Stimulated activated memory B cell treated with anti-CD40 and anti-IgM and Interleukin-4, amounts not matched to agents 10 μg/mL and 1 μg/mL and 100 μg/mL, for 72 hours (primary cell): ENCODE data around the gene CLIP2.

Experiments
- ATAC-seq: fragments of 150-1000 bp; cut with Tn5 transposase; 2 replicates; pipeline ENCODE4 v1.10.0; 2021
- H3K27ac Mint-ChIP-seq: one replicate; pipeline ENCODE4 v1.8.0; 2022; ENCODE audit warnings: mild to moderate bottlenecking, mixed read lengths
- H3K27me3 Mint-ChIP-seq: one replicate; pipeline ENCODE4 v1.8.0; 2022; ENCODE audit warnings: mixed read lengths
- H3K36me3 Mint-ChIP-seq: one replicate; pipeline ENCODE4 v1.8.0; 2022; ENCODE audit warnings: mixed read lengths
- H3K4me1 Mint-ChIP-seq: one replicate; pipeline ENCODE4 v1.8.0; 2022; ENCODE audit warnings: mixed read lengths
- H3K4me3 Mint-ChIP-seq: one replicate; pipeline ENCODE4 v1.8.0; 2022; ENCODE audit warnings: mild to moderate bottlenecking, moderate library complexity, mixed read lengths
- H3K9me3 Mint-ChIP-seq: one replicate; pipeline ENCODE4 v1.8.0; 2022; ENCODE audit warnings: mixed read lengths

The CLIP2 gene

DNA sequence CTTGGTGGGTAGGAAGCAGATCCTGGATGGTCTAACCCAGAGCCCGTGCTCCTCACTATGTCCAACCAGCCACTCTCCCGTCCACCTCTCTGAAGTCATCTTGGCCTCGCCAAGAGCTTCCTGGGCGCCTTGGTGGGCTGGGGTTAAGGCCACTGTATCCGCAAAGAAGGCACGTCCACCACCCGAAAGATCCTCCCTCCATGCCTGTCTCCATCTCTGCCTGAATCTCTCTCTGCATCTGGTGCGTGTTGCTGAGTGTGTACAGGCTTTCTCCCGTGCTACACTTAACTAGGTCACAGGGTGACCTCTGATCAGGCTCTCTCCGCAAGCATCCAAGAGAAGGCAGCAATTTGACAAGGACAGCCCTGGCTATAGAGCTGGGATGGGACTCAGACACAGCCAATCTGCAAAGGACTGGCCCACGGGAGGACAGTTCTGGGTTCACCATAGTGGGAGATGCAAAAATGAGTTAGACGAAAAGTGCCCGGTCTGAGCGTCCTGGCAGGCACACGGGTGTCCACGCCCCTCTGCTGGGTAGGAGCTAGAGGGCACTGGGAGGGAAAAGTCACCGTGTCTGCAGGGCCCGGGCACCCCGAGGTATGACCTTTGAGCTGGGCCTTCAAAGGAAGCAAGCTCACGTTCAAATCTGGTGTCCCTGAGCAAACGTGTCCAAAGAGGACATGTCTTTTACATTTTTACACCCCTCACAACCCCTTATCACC, 25.6 kb upstream of the CLIP2 start:
- no peaks in the 10 kb centered on the region for H3K27me3 Mint-ChIP-seq
- H3K4me3 Mint-ChIP-seq, result no peak overlapping the region
- no peaks in the 10 kb centered on the region for H3K36me3 Mint-ChIP-seq
- H3K9me3 Mint-ChIP-seq, result no peaks in the 10 kb centered on the region
- H3K4me1 Mint-ChIP-seq, result peaks cover 32% of the 10 kb centered on the region
- no peak overlapping the region for H3K27ac Mint-ChIP-seq
- no peak for ATAC-seq

- no peaks in the 10 kb centered on the region for H3K9me3 Mint-ChIP-seq
- H3K4me1 Mint-ChIP-seq, result peaks cover 37% of the 10 kb centered on the region
- H3K4me3 Mint-ChIP-seq, result peak overlapping the region; percentile 45
- no peaks in the 10 kb centered on the region for H3K36me3 Mint-ChIP-seq
- peak overlapping the region; percentile 64 for H3K27ac Mint-ChIP-seq
- no peak for ATAC-seq
- no peaks in the 10 kb centered on the region for H3K27me3 Mint-ChIP-seq
Measured at GRCh38 chr7:74266191-74266963, 22.8 kb upstream of the CLIP2 start.

GRCh38 chr7:74267756-74268565, 21.2 kb upstream of the CLIP2 start:
- no peak for ATAC-seq
- Mint-ChIP-seq H3K4me3 (no peak overlapping the region), H3K27me3 (no peaks in the 10 kb centered on the region), H3K36me3 (no peaks in the 10 kb centered on the region), H3K27ac (no peak overlapping the region), H3K9me3 (no peaks in the 10 kb centered on the region), H3K4me1 (peaks cover 53% of the 10 kb centered on the region)

- peak; percentile 72 for ATAC-seq
- no peaks in the 10 kb centered on the region for H3K36me3 Mint-ChIP-seq
- H3K27me3 Mint-ChIP-seq, result no peaks in the 10 kb centered on the region
- H3K4me1 Mint-ChIP-seq, result peaks cover 58% of the 10 kb centered on the region
- peak overlapping the region; percentile 76 for H3K4me3 Mint-ChIP-seq
- H3K27ac Mint-ChIP-seq, result peak overlapping the region; percentile 88
- no peaks in the 10 kb centered on the region for H3K9me3 Mint-ChIP-seq
Measured at GRCh38 chr7:74269757-74270277, 19.4 kb upstream of the CLIP2 start.

DNA sequence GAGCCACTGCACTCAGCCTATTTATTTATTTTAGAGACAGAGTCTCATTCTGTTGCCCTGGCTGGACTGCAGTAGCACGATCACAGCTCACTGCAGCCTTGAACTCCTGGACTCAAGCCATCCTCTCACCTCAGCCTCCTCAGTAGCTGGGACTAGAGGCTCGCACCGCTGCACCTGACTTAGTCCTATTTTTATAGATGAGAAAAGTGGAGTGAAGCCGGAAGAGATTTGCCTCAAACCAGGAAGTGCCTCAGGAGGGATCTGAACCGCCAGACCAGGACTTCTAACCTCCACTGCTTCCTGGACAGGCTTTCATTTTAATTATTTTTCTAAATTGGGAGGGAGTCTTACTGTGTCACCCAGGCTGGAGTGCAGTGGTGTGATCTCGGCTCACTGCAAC, 17.5 kb upstream of the CLIP2 start:
- Mint-ChIP-seq H3K36me3 (no peaks in the 10 kb centered on the region), H3K27ac (peak overlapping the region; percentile 88), H3K9me3 (no peaks in the 10 kb centered on the region), H3K4me3 (peak overlapping the region; percentile 60), H3K27me3 (no peaks in the 10 kb centered on the region), H3K4me1 (peaks cover 51% of the 10 kb centered on the region)
- ATAC-seq, result no peak

GRCh38 chr7:74272305-74273038, 16.7 kb upstream of the CLIP2 start:
- peak; percentile 95 for ATAC-seq
- H3K27me3 Mint-ChIP-seq, result no peaks in the 10 kb centered on the region
- H3K36me3 Mint-ChIP-seq, result no peaks in the 10 kb centered on the region
- peaks cover 49% of the 10 kb centered on the region for H3K4me1 Mint-ChIP-seq
- H3K9me3 Mint-ChIP-seq, result no peaks in the 10 kb centered on the region
- peak overlapping the region; percentile 60 for H3K4me3 Mint-ChIP-seq
- H3K27ac Mint-ChIP-seq, result peak overlapping the region; percentile 88

DNA sequence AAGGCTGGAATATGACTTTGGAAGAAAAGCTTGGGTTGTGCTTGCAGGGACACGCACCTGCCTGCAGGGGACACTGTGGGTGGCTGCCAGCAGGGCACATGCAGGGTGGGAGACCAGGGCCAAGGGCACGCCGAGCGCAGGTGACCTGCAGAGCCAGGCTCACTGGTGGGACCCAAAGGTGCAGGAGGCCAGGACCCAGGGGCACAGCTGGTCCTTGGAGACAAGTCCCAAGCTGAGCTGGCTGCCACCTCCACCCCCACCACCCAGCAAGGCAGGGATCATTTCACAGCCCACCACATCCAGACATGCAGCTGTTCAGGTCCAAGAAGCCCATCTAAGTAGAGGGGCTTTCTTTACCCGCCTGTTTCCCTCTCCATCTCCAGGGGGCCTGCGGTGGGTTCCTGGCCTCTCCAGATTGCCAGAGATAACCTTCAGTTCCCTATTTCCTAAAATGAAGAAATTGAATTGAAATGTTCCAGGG, 13.8 kb upstream of the CLIP2 start:
- ATAC-seq, result no peak
- H3K4me1 Mint-ChIP-seq, result peaks cover 63% of the 10 kb centered on the region
- no peaks in the 10 kb centered on the region for H3K9me3 Mint-ChIP-seq
- no peak overlapping the region for H3K4me3 Mint-ChIP-seq
- H3K27ac Mint-ChIP-seq, result peak overlapping the region; percentile 88
- H3K27me3 Mint-ChIP-seq, result no peaks in the 10 kb centered on the region
- no peaks in the 10 kb centered on the region for H3K36me3 Mint-ChIP-seq

DNA sequence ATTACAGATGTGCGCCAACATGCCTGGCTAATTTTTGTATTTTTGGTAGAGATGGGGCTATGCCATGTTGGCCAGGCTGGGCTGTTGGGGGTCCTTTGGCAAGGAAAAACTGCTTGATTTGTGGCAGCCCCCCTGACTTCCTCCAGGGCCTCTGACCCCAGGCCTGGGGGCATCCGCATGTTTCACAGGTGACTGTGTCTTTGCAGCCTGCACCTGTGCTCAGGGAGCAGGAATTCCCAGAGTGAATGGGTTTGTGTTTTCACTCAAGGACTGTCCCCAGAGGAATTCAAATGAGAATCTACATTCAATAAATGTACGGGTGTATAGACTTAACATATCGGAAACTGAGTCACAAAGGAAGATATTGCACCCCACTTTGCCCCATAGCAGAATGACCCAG, 11.6 kb upstream of the CLIP2 start:
- no peaks in the 10 kb centered on the region for H3K36me3 Mint-ChIP-seq
- no peak overlapping the region for H3K4me3 Mint-ChIP-seq
- H3K4me1 Mint-ChIP-seq, result peaks cover 58% of the 10 kb centered on the region
- H3K27me3 Mint-ChIP-seq, result no peaks in the 10 kb centered on the region
- H3K9me3 Mint-ChIP-seq, result no peaks in the 10 kb centered on the region
- H3K27ac Mint-ChIP-seq, result peak overlapping the region; percentile 79
- ATAC-seq, result no peak

DNA sequence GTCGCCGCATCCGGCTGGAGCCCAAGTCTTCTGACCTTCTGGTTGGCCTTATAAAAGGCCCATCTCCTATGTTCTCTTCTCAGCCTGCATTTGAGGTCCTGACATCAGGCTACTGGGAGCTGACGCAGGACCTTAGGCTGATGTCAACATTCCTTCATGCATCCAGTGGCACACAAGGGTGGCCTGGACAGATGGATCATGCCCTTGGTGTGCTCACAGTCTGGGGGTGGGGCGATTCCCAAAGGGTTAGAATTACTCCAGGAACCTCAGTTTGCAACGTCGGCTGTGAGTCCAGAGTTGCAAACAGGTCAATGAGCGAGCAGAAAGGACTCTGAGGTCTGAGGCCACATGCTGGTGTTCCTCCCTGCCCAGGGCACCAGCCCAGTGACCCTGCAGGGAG, 8.2 kb upstream of the CLIP2 start:
- peak overlapping the region; percentile 79 for H3K27ac Mint-ChIP-seq
- H3K36me3 Mint-ChIP-seq, result no peaks in the 10 kb centered on the region
- H3K27me3 Mint-ChIP-seq, result no peaks in the 10 kb centered on the region
- no peaks in the 10 kb centered on the region for H3K9me3 Mint-ChIP-seq
- no peak overlapping the region for H3K4me3 Mint-ChIP-seq
- ATAC-seq, result no peak
- H3K4me1 Mint-ChIP-seq, result peaks cover 56% of the 10 kb centered on the region

- peaks cover 74% of the 10 kb centered on the region for H3K4me1 Mint-ChIP-seq
- ATAC-seq, result no peak
- H3K27me3 Mint-ChIP-seq, result no peaks in the 10 kb centered on the region
- no peak overlapping the region for H3K4me3 Mint-ChIP-seq
- no peaks in the 10 kb centered on the region for H3K36me3 Mint-ChIP-seq
- H3K27ac Mint-ChIP-seq, result peak overlapping the region; percentile 88
- no peaks in the 10 kb centered on the region for H3K9me3 Mint-ChIP-seq
Measured at GRCh38 chr7:74282748-74283459, 6.3 kb upstream of the CLIP2 start.

DNA sequence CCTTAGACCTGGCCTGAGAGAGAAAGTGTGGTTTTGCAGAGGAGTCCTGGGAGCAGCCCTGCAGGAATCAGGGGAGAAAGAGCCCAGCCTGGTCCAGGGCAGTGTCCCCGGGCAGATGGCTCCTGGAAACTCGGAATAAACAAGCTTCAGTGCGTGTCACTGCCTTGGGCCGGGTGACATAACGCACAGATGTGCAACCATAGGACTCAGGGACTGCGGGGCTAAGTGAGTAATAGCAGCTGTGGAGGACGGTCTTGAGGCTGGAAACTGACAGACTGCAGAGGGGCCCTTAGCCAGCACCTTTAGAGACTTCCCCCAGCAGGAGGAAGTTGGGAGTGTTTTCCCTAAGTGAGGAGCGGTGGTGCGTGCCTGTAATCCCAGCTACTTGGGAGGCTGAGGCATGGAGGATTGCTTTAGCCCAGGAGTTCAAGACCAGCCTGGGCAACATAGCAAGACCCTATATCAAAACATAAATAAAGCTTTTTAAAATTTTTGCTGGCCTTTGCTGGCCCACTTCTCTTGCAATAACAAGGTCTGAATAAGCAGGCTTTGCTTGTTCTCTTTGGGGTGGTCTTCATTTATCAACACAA, 5.3 kb upstream of the CLIP2 start:
- H3K4me1 Mint-ChIP-seq, result peaks cover 76% of the 10 kb centered on the region
- H3K9me3 Mint-ChIP-seq, result no peaks in the 10 kb centered on the region
- no peaks in the 10 kb centered on the region for H3K36me3 Mint-ChIP-seq
- peak; percentile 56 for ATAC-seq
- H3K4me3 Mint-ChIP-seq, result no peak overlapping the region
- no peaks in the 10 kb centered on the region for H3K27me3 Mint-ChIP-seq
- H3K27ac Mint-ChIP-seq, result peak overlapping the region; percentile 88

GRCh38 chr7:74284781-74285259, 4.4 kb upstream of the CLIP2 start:
- no peaks in the 10 kb centered on the region for H3K27me3 Mint-ChIP-seq
- peak; percentile 81 for ATAC-seq
- no peaks in the 10 kb centered on the region for H3K36me3 Mint-ChIP-seq
- H3K4me1 Mint-ChIP-seq, result peaks cover 70% of the 10 kb centered on the region
- peak overlapping the region; percentile 88 for H3K27ac Mint-ChIP-seq
- H3K4me3 Mint-ChIP-seq, result peak overlapping the region; percentile 52
- H3K9me3 Mint-ChIP-seq, result no peaks in the 10 kb centered on the region

DNA sequence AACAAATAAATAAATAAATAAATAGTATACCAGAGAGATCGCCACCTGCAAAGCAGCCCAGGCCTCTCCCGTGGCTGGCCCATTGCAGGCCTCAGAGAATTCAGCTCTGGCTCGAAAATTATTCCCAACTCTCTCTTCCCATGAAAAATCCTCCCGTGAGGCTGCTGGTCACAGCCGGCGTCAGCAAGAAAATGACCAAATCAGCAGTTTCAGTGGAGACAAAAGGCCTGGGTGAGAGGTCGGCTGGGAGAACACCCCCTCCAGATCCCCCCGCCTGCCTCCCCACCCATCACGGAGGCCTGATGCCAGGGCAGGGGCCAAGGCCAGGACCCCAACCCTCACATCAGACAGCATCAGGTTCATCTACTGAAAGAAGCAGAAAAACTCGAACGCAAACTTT, 3.1 kb upstream of the CLIP2 start:
- H3K27me3 Mint-ChIP-seq, result no peaks in the 10 kb centered on the region
- H3K4me3 Mint-ChIP-seq, result no peak overlapping the region
- no peak for ATAC-seq
- H3K4me1 Mint-ChIP-seq, result peaks cover 69% of the 10 kb centered on the region
- H3K9me3 Mint-ChIP-seq, result no peaks in the 10 kb centered on the region
- no peaks in the 10 kb centered on the region for H3K36me3 Mint-ChIP-seq
- peak overlapping the region; percentile 42 for H3K27ac Mint-ChIP-seq
